Measurements from ENCODE around the gene CHN2. TPM values are rescaled to one million over a fixed set of nuclear protein-coding genes. Genes with fewer than 3 reads are reported as not detected.
"Not testable (repeated sequence)": the region's sequence is repeated elsewhere in the genome, so short reads cannot be mapped to it uniquely, and the experiment has no call there.

CHN2 gene
- total RNA-seq, 1 experiment from 2014 or later, result 18.8 TPM

GRCh38 chr7:29256693-29257002, 62.1 kb downstream of the CHN2 start:
- BruUV-seq (replicated peaks), result no TSS peak
- POLR2A ChIA-PET, result no interaction called here
- intact Hi-C loops (cut with micrococcal nuclease; ENCODE audit: unreplicated experiment), result no loop called here
- CTCF ChIA-PET, result no interaction called here
- no peak overlapping the region for H3K4me3 ChIP-seq (ENCODE audit: low read depth, low read length)
- Mint-ChIP-seq H3K27me3 (ENCODE audit: insufficient read depth, unreplicated experiment) (no peaks in the 10 kb centered on the region), H3K4me1 (ENCODE audit: low read depth, unreplicated experiment) (peaks cover 6% of the 10 kb centered on the region), H3K36me3 (ENCODE audit: insufficient read depth, unreplicated experiment) (peaks cover 8% of the 10 kb centered on the region), H3K9me3 (ENCODE audit: unreplicated experiment) (no peaks in the 10 kb centered on the region), H3K27ac (ENCODE audit: unreplicated experiment) (no peak overlapping the region), H3K4me3 (ENCODE audit: unreplicated experiment) (no peak overlapping the region)
- no peak for DNase-seq
- TF ChIP-seq, protein P1, sequence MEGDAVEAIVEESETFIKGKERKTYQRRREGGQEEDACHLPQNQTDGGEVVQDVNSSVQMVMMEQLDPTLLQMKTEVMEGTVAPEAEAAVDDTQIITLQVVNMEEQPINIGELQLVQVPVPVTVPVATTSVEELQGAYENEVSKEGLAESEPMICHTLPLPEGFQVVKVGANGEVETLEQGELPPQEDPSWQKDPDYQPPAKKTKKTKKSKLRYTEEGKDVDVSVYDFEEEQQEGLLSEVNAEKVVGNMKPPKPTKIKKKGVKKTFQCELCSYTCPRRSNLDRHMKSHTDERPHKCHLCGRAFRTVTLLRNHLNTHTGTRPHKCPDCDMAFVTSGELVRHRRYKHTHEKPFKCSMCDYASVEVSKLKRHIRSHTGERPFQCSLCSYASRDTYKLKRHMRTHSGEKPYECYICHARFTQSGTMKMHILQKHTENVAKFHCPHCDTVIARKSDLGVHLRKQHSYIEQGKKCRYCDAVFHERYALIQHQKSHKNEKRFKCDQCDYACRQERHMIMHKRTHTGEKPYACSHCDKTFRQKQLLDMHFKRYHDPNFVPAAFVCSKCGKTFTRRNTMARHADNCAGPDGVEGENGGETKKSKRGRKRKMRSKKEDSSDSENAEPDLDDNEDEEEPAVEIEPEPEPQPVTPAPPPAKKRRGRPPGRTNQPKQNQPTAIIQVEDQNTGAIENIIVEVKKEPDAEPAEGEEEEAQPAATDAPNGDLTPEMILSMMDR (IDR thresholded peaks at IDR 0.05; ENCODE audit: insufficient read depth in 1 of 2, low read depth in 1 of 2, low read length in 1 of 2, severe bottlenecking in 1 of 2, unreplicated experiment in 1 of 2), result no peak
- no peaks in the 10 kb centered on the region for H3K4me1 ChIP-seq
- no peaks in the 10 kb centered on the region for H3K36me3 ChIP-seq (ENCODE audit: control insufficient read depth, insufficient read depth, low read length)
- no peaks in the 10 kb centered on the region for H3K9me3 ChIP-seq
- no peaks in the 10 kb centered on the region for H3K27me3 ChIP-seq (replicated peaks; ENCODE audit: control insufficient read depth, insufficient read depth, low read length)

DNA sequence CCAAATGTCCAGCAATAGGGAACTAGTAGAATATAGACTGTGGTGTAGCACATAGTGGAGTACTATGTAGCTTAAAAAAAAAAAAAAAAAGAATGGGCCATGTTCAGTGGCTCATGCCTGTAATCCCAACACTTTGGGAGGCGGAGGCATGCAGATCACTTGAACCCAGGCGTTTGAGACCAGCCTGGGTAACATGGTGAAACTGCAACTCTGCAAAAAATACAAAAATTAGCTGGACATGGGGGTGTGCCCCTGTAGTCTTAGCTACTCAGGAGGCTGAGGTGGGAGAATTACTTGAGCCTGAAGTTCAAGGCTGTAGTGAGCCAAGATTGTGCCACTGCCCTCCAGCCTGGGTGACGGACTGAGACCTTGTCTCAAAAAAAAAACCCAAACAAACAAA, 64.4 kb downstream of the CHN2 start:
- Histone ChIP-seq H3K4me1 (no peaks in the 10 kb centered on the region), H3K9me3 (no peaks in the 10 kb centered on the region), H3K36me3 (ENCODE audit: control insufficient read depth, insufficient read depth, low read length) (no peaks in the 10 kb centered on the region), H3K4me3 (ENCODE audit: low read depth, low read length) (no peak overlapping the region), H3K27me3 (replicated peaks; ENCODE audit: control insufficient read depth, insufficient read depth, low read length) (no peaks in the 10 kb centered on the region)
- ChIA-PET POLR2A (no interaction called here), CTCF (interaction anchor here (0.6 kb wide), 1 partner anchor 337 kb away, joined by 3 read pairs; no protein-coding TSS in a partner anchor)
- Mint-ChIP-seq H3K27ac (ENCODE audit: unreplicated experiment) (no peak overlapping the region), H3K36me3 (ENCODE audit: insufficient read depth, unreplicated experiment) (no peaks in the 10 kb centered on the region), H3K9me3 (ENCODE audit: unreplicated experiment) (no peaks in the 10 kb centered on the region), H3K27me3 (ENCODE audit: insufficient read depth, unreplicated experiment) (no peaks in the 10 kb centered on the region), H3K4me3 (ENCODE audit: unreplicated experiment) (no peak overlapping the region), H3K4me1 (ENCODE audit: low read depth, unreplicated experiment) (peaks cover 6% of the 10 kb centered on the region)
- intact Hi-C loops (cut with micrococcal nuclease; ENCODE audit: unreplicated experiment), result no loop called here
- TF ChIP-seq, protein P1 (IDR thresholded peaks at IDR 0.05; ENCODE audit: insufficient read depth in 1 of 2, low read depth in 1 of 2, low read length in 1 of 2, severe bottlenecking in 1 of 2, unreplicated experiment in 1 of 2), result no peak
- BruUV-seq (replicated peaks), result no TSS peak
- DNase-seq, result no peak

DNA sequence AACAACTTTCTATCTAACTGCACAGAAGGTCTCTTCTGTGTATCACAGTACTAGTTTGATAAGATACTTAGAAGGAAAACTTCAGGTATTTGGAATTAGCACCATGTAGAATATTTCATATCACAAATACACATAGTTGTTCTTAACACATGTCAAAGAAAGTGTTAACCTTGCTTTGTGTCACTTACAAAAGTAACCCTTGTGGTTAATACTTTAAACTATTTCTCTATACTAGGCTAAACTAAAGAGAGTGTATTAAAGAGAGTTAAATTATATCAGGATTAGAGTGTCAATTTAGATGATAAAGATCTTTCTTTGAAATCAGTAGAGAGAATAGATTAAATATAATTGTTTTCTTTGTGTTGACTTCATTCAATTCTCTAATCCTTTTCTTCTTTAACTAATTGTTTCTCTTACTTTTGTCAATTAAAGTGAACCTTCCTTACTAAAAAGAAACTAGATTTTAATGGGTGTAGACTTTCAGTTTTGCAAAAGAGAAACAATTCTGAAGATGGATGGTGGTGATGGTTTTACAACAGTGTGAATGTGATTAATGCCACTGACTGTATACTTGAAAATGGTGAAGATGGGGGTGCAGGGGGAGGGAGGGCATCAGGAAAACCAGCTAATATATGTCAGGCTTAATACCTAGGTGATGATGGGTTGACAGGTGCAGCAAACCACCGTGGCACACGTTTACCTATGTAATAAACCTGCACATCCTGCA, 67.8 kb downstream of the CHN2 start:
- H3K9me3 Mint-ChIP-seq (ENCODE audit: unreplicated experiment), result no peaks in the 10 kb centered on the region
- TF ChIP-seq, protein P1 (IDR thresholded peaks at IDR 0.05; ENCODE audit: insufficient read depth in 1 of 2, low read depth in 1 of 2, low read length in 1 of 2, severe bottlenecking in 1 of 2, unreplicated experiment in 1 of 2), result no peak
- POLR2A ChIA-PET, result no interaction called here
- no peak overlapping the region for H3K4me3 Mint-ChIP-seq (ENCODE audit: unreplicated experiment)
- Histone ChIP-seq H3K27me3 (replicated peaks; ENCODE audit: control insufficient read depth, insufficient read depth, low read length) (no peaks in the 10 kb centered on the region), H3K36me3 (ENCODE audit: control insufficient read depth, insufficient read depth, low read length) (no peaks in the 10 kb centered on the region), H3K4me3 (ENCODE audit: low read depth, low read length) (no peak overlapping the region), H3K4me1 (no peaks in the 10 kb centered on the region), H3K9me3 (no peaks in the 10 kb centered on the region)
- BruUV-seq (replicated peaks), result no TSS peak
- H3K4me1 Mint-ChIP-seq (ENCODE audit: low read depth, unreplicated experiment), result no peaks in the 10 kb centered on the region
- no peak for DNase-seq
- H3K27ac Mint-ChIP-seq (ENCODE audit: unreplicated experiment), result no peak overlapping the region
- H3K27me3 Mint-ChIP-seq (ENCODE audit: insufficient read depth, unreplicated experiment), result no peaks in the 10 kb centered on the region
- CTCF ChIA-PET, result no interaction called here
- no peaks in the 10 kb centered on the region for H3K36me3 Mint-ChIP-seq (ENCODE audit: insufficient read depth, unreplicated experiment)
- intact Hi-C loops (cut with micrococcal nuclease; ENCODE audit: unreplicated experiment), result no loop called here

DNA sequence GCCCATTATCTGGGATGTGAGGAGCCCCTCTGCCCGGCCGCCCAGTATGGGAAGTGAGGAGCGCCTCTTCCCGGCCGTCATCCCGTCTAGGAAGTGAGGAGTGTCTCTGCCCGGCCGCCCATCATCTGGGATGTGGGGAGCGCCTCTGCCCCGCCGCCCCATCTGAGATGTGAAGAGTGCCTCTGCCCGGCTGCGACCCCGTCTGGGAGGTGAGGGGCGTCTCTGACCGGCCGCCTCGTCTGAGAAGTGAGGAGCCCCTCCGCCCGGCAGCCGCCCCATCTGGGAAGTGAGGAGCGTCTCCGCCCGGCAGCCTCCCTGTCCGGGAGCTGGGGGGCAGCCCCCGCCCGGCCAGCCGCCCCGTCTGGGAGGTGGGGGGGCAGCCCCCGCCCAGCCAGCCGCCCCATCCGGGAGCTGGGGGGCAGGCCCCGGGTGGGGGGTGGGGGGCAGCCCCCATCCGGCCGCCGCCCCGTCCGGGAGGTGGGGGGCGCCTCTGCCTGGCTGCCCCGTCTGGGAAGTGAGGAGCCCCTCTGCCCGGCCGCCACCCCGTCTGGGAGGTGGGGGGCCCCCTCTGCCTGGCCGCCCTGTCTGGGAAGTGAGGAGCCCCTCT, 69.1 kb downstream of the CHN2 start:
- H3K4me1 ChIP-seq; H3K4me1 Mint-ChIP-seq (ENCODE audit: low read depth, unreplicated experiment); H3K9me3 ChIP-seq; intact Hi-C loops (cut with micrococcal nuclease; ENCODE audit: unreplicated experiment); H3K27ac Mint-ChIP-seq (ENCODE audit: unreplicated experiment); H3K36me3 ChIP-seq (ENCODE audit: control insufficient read depth, insufficient read depth, low read length); H3K27me3 ChIP-seq (replicated peaks; ENCODE audit: control insufficient read depth, insufficient read depth, low read length); H3K36me3 Mint-ChIP-seq (ENCODE audit: insufficient read depth, unreplicated experiment); H3K9me3 Mint-ChIP-seq (ENCODE audit: unreplicated experiment); BruUV-seq (replicated peaks); CTCF ChIA-PET; H3K27me3 Mint-ChIP-seq (ENCODE audit: insufficient read depth, unreplicated experiment); DNase-seq; H3K4me3 Mint-ChIP-seq (ENCODE audit: unreplicated experiment); H3K4me3 ChIP-seq (ENCODE audit: low read depth, low read length); POLR2A ChIA-PET: not testable (repeated sequence)

Data from Caco-2 (cell line).